Measurements from ENCODE around the gene LAMA3.

GRCh38 chr18:23701017-23701416 is 11.8 kb downstream of the LAMA3 start:
- TF ChIP-seq POLR2A (IDR thresholded peaks at IDR 0.05) (no peak), CTCF (IDR thresholded peaks at IDR 0.05) (no peak)
